Sigmoid colon (tissue), 7 donors: ENCODE results near the gene LMO7. TPM values are rescaled to one million over a fixed set of nuclear protein-coding genes. Genes with fewer than 3 reads are reported as not detected.
"Not testable (repeated sequence)": the region's sequence is repeated elsewhere in the genome, so short reads cannot be mapped to it uniquely, and the experiment has no call there.

Source experiments
- DNase-seq: peaks from one replicate; pipeline ENCODE4 v3.0.0-alpha.2; 2019
- H3K27ac ChIP-seq, 4 donors: fragments of 200-600 bp; sonication (generic); one replicate each; pipeline ENCODE4 v1.5.1; 2016 to 2019; ENCODE audit warnings: mild to moderate bottlenecking in 1 of 4
- H3K27me3 ChIP-seq, 3 donors: fragments of 200-600 bp; sonication (generic); one replicate each; pipeline ENCODE4 v1.5.1; 2019; ENCODE audit warnings: mild to moderate bottlenecking in 1 of 3
- H3K36me3 ChIP-seq, 4 donors: fragments of 200-600 bp; sonication (generic); one replicate each; pipeline ENCODE4 v1.5.1; 2016 to 2019
- H3K4me1 ChIP-seq, 4 donors: fragments of 200-600 bp; sonication (generic); one replicate each; pipeline ENCODE4 v1.5.1; 2017 to 2019
- H3K4me3 ChIP-seq, 4 donors: fragments of 200-600 bp; sonication (generic); one replicate each; pipeline ENCODE4 v1.5.1; 2017 to 2019; ENCODE audit warnings: mild to moderate bottlenecking in 2 of 4, moderate library complexity in 1 of 4
- H3K9me3 ChIP-seq, 4 donors: fragments of 200-600 bp in 3 of 4; sonication (generic) in 3 of 4; one replicate each; pipeline versions ENCODE4 v1.5.1 to v1.6.1; 2013 to 2019
- CTCF ChIP-seq, 4 experiments: fragments of 450-650 bp in 3 of 4; fragments of 200-600 bp in 1 of 4; IDR thresholded peaks; one replicate each; pipeline ENCODE4 v1.5.1; 2016 to 2019; ENCODE audit warnings: antibody characterized with exemption in 4 of 4, mild to moderate bottlenecking in 3 of 4, moderate library complexity in 2 of 4
- EP300 ChIP-seq, 4 donors: sonication (generic); formaldehyde crosslinking; IDR thresholded peaks; one replicate each; pipeline ENCODE4 v1.6.1; 2017; ENCODE audit warnings: antibody characterized with exemption in 4 of 4
- POLR2A ChIP-seq, 2 donors: fragments of 450-650 bp; IDR thresholded peaks; one replicate each; pipeline ENCODE4 v1.6.1; 2016; ENCODE audit warnings: antibody characterized with exemption in 2 of 2, mild to moderate bottlenecking in 2 of 2, moderate library complexity in 2 of 2
- POLR2AphosphoS5 ChIP-seq, 4 donors: sonication (generic); formaldehyde crosslinking; IDR thresholded peaks; one replicate each; pipeline ENCODE4 v1.6.1; 2017; ENCODE audit warnings: antibody characterized with exemption in 4 of 4
- WGBS, 2 donors: extraction: QIAGEN DNeasy Blood & Tissue Kit; methylation state at CpG; one replicate each; pipeline ENCODE4 v1.1.7; 2013; 5-methylcytosine and 5-hydroxymethylcytosine counted together
- intact Hi-C: fragments of 100-400 bp; cut with DNase I; formaldehyde crosslinking; loops from one replicate; pipeline ENCODE4 v1.15.1; 2023
- polyA plus RNA-seq, 3 donors: library from polyadenylated mRNA; stranded (reverse); fragments of 200-250 nt; gene quantifications; one replicate each; pipeline ENCODE4 v1.2.3, GENCODE V29; 2013
- total RNA-seq, 4 donors: library from RNA; depleted of rRNA; stranded (reverse); fragments of >200 nt; gene quantifications; one replicate each; pipeline ENCODE4 v1.1.0, GENCODE V29; 2016
- donor health status: healthy with polysubstance abuse.
- donor health status: Bipolar disorder and iron deficiency.
- donor health status: healthy.

Gene LMO7
- total and polyA plus RNA-seq, 7 donors, result 5.0 to 66.4 (median 19.4) TPM

GRCh38 chr13:75771818-75772217 is 135.7 kb downstream of the LMO7 start:
- intact Hi-C loops, result no loop called here
- H3K4me1 ChIP-seq, result peaks cover 0 to 11% (median 0%) of the 10 kb centered on the region in 4 donors

GRCh38 chr13:75774176-75774575 is 138.0 kb downstream of the LMO7 start:
- no peaks in the 10 kb centered on the region for H3K36me3 ChIP-seq
- intact Hi-C loops, result no loop called here
- TF ChIP-seq EP300 (IDR thresholded peaks at IDR 0.05) (no peak), CTCF (IDR thresholded peaks at IDR 0.05) (no peak), POLR2A (IDR thresholded peaks at IDR 0.05) (no peak), POLR2AphosphoS5 (IDR thresholded peaks at IDR 0.05) (no peak)
- no peaks in the 10 kb centered on the region for H3K27me3 ChIP-seq
- no peak overlapping the region for H3K4me3 ChIP-seq
- peaks cover 0 to 11% (median 0%) of the 10 kb centered on the region in 4 donors for H3K4me1 ChIP-seq
- no peak for DNase-seq
- no peaks in the 10 kb centered on the region for H3K9me3 ChIP-seq
- WGBS, 2 donors, result 92 to 94% methylated on average over 1 of the region's 1 CpG
- no peak overlapping the region for H3K27ac ChIP-seq

More at GRCh38 chr13:75771818-75772217, 135.7 kb downstream of the LMO7 start:
- no peak for DNase-seq
- Histone ChIP-seq H3K9me3 (no peaks in the 10 kb centered on the region), H3K27me3 (no peaks in the 10 kb centered on the region), H3K4me3 (no peak overlapping the region), H3K27ac (no peak overlapping the region), H3K36me3 (no peaks in the 10 kb centered on the region)
- no peak for TF ChIP-seq POLR2AphosphoS5 (IDR thresholded peaks at IDR 0.05)
- TF ChIP-seq CTCF (IDR thresholded peaks at IDR 0.05), result no peak
- no peak for TF ChIP-seq POLR2A (IDR thresholded peaks at IDR 0.05)
- no peak for TF ChIP-seq EP300 (IDR thresholded peaks at IDR 0.05)

GRCh38 chr13:75776550-75776949 is 140.4 kb downstream of the LMO7 start:
- Histone ChIP-seq H3K27me3 (no peaks in the 10 kb centered on the region), H3K4me1 (peaks cover 0 to 6% (median 0%) of the 10 kb centered on the region in 4 donors), H3K4me3 (no peak overlapping the region), H3K36me3 (no peaks in the 10 kb centered on the region), H3K9me3 (peaks cover 0 to 3% (median 1%) of the 10 kb centered on the region in 4 donors), H3K27ac (no peak overlapping the region)
- WGBS, 2 donors, result 22 to 53% methylated on average over 3 of the region's 3 CpGs
- DNase-seq, result no peak
- intact Hi-C loops, result no loop called here
- TF ChIP-seq CTCF (IDR thresholded peaks at IDR 0.05), result no peak
- TF ChIP-seq EP300 (IDR thresholded peaks at IDR 0.05), result no peak
- TF ChIP-seq POLR2AphosphoS5 (IDR thresholded peaks at IDR 0.05), result no peak
- no peak for TF ChIP-seq POLR2A (IDR thresholded peaks at IDR 0.05)

- Histone ChIP-seq H3K9me3 (peaks cover 0 to 3% (median 1%) of the 10 kb centered on the region in 4 donors), H3K4me3 (no peak overlapping the region), H3K36me3 (no peaks in the 10 kb centered on the region), H3K4me1 (no peaks in the 10 kb centered on the region), H3K27me3 (no peaks in the 10 kb centered on the region), H3K27ac (no peak overlapping the region)
- TF ChIP-seq POLR2A (IDR thresholded peaks at IDR 0.05) (no peak), POLR2AphosphoS5 (IDR thresholded peaks at IDR 0.05) (no peak), EP300 (IDR thresholded peaks at IDR 0.05) (no peak), CTCF (IDR thresholded peaks at IDR 0.05) (no peak)
- no peak for DNase-seq
- intact Hi-C loops, result no loop called here
- 89 to 93% methylated on average over 3 of the region's 3 CpGs for WGBS, 2 donors
Measured at GRCh38 chr13:75779393-75779792, 143.3 kb downstream of the LMO7 start.

GRCh38 chr13:75780103-75780502 is 144.0 kb downstream of the LMO7 start:
- H3K4me3 ChIP-seq, H3K27me3 ChIP-seq, H3K27ac ChIP-seq, H3K9me3 ChIP-seq, H3K4me1 ChIP-seq, H3K36me3 ChIP-seq, DNase-seq, intact Hi-C loops: not testable (repeated sequence)
- WGBS, 2 donors, result 83 to 92% methylated on average over 5 of the region's 5 CpGs
